MV-4-11 (cell line): Measurements from ENCODE around the gene ATRX.

Source experiments
- DNase-seq: peaks from one replicate; lab custom pipeline; 2025; lab: John Stamatoyannopoulos, UW

ATRX gene

DNA sequence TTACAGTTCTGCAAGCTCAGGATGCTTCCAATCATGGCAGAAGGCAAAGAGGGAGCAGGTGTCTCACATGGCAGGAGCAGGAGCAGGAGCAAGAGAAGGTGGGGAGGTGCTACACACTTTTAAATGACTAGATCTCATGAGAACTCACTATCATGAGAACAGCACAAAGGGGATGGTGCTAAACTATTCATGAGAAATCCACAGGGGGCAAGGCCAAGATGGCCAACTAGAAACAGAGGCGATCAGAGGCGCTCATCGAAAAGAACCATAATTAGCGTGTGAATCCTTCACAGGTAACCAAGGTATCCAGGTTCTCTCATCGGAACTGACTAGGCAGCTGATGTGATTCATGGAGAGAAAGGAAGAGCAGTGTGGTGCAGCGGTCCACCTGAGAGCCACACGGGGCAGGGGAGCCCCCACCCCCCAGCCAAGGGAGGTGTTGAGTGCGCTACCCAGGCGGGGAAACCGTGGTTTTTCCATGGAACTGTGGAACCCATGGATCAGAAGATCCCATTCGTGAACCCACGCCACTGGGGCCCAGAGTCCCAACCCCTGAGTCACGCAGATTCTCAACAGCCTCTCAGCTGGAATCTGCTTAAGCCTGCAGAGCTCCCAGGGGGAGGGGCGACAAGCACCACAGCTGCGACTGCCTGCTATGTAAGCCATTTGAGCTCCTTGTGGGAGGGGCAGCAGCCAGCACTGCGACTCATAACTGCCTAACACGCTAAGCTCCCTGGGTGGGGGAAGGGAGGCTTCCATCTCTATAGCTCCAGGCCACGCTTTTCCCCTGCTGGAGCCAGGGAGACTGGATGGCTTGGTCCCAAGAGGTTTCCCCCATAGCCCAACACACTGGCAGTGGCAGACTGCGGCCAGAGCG lies 292.1 kb downstream of the ATRX start:
- no peak for DNase-seq

DNA sequence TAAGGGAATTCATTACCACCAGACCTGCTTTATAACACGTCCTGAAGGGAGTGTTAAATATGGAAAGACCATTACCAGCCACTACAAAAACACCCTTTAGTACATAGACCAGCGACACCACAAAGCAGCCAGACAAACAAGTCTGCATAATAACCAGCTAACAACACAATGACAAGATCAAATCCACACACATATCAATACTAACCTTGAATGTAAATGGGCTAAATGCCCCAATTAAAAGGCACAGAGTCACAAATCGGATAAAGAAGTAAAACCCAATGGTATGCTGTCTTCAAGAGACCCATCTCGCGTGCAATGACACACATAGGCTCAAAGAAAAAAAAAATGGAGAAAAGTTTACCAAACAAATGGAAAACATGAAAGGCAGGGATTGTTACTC lies 302.0 kb downstream of the ATRX start:
- no peak for DNase-seq

DNA sequence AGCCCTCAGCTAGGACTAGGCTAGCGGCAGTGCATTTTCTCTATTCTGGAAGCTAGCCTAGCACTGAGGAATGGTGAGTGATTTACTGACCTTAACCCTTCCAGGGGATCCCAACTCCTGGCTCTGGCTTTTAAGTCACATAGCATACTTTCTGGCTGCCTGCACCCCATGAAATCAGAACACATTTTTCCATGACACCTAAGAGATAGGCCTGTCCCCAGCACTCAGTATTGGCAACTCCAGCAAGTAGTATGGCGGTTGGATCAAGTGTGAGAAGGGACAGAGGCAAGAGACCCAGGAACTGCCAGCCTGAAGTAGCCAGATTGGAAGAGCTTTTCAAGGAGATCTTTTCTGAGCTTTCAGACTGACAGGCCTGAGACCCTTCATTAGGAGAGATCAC lies 330.6 kb downstream of the ATRX start:
- DNase-seq: no peak
